ENCODE results near the gene MBD3. TPM values are rescaled to one million over a fixed set of nuclear protein-coding genes. Genes with fewer than 3 reads are reported as not detected.

The MBD3 gene
- total and polyA plus RNA-seq, 2 of the 4 experiments (the other 2 are of a cell fraction) = 42.5 to 66.3 TPM

DNA sequence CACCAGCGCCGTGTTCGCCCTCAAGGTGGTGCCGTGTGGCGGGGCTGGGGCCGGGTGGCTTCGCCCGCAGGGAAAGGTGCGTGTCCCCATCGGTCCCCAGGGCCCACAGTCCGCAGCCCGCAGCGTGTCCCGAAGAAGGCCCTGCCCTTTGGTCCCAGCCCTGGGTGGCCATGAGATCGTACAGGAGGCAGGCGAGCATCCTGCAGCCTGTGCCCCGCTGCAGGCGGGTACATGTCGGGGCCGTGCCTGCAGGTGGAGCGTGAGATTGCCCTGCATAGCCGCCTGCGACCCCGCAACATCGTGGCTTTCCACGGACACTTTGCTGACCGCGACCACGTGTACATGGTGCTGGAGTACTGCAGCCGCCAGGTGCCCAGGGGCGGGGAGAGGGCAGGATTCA lies 67.3 kb downstream of the MBD3 start:
- H3K4me1 ChIP-seq (ENCODE audit: control insufficient read depth, insufficient read depth, low read length) = no peaks in the 10 kb centered on the region; the same call in 1 of the 2 replicates
- H3K9me3 ChIP-seq (ENCODE audit: control insufficient read depth, insufficient read depth, low read length) = no peaks in the 10 kb centered on the region
- no peak overlapping the region for H3K56ac ChIP-seq (ENCODE audit: extremely low read depth, insufficient read depth, low read length)
- no peak overlapping the region for H3K14ac ChIP-seq (replicated peaks; ENCODE audit: low read depth, low read length)
- CTCF ChIA-PET = no interaction called here
- H4K20me1 ChIP-seq (ENCODE audit: insufficient read depth, low read length) = peaks cover 7% of the 10 kb centered on the region; the same call in 1 of the 2 replicates
- no peak for DNase-seq
- no peak overlapping the region for H3K27ac ChIP-seq (ENCODE audit: insufficient read depth, low read length)
- ATAC-seq (ENCODE audit: low read depth) = no peak
- dilution Hi-C loops (cut with HindIII; ENCODE audit: low sequenced_read_pairs, unreplicated experiment) (no loop called here), in situ Hi-C loops (cut with MboI; ENCODE audit: low sequenced_read_pairs) (loop anchor here (25.0 kb wide), 1 partner anchor 262 kb away; no protein-coding TSS in a partner anchor), intact Hi-C loops (cut with micrococcal nuclease) (no loop called here)
- POLR2A ChIA-PET (ENCODE audit: unreplicated experiment) = no interaction called here
- H2BK15ac ChIP-seq (ENCODE audit: low read depth, low read length) = no peak overlapping the region
- H2BK20ac ChIP-seq (ENCODE audit: low read depth, low read length) = no peak overlapping the region
- H3K79me1 ChIP-seq (ENCODE audit: low read depth in 1 of 2, low read length in 2 of 2) = no peaks in the 10 kb centered on the region
- BruUV-seq (replicated peaks) = no TSS peak
- no peaks in the 10 kb centered on the region for H3K36me3 ChIP-seq (ENCODE audit: control insufficient read depth, insufficient read depth, low read length)
- H2AK9ac ChIP-seq (replicated peaks; ENCODE audit: low read depth, low read length, poor library complexity) = no peak overlapping the region
- H3K4me3 ChIP-seq (ENCODE audit: insufficient read depth, low read depth, low read length) = no peak overlapping the region
- no peak overlapping the region for H3K9ac ChIP-seq (ENCODE audit: low read depth, low read length)
- H3K9me1 ChIP-seq (ENCODE audit: insufficient read depth, low read length) = peaks cover 4% of the 10 kb centered on the region; the same call in 1 of the 2 replicates
- no peak overlapping the region for H3K23ac ChIP-seq (ENCODE audit: low read depth, low read length)
- H3K4ac ChIP-seq (ENCODE audit: low read depth, low read length) = no peak overlapping the region
- no peak overlapping the region for H4K8ac ChIP-seq (ENCODE audit: low read depth in 2 of 2, low read length in 2 of 2)
- no peak overlapping the region for H2AK5ac ChIP-seq (ENCODE audit: low read depth, low read length)
- H4K91ac ChIP-seq (ENCODE audit: insufficient read depth, low read depth, low read length) = no peak overlapping the region
- WGBS, 2 experiments (ENCODE audit: extremely low coverage in 2 of 2, insufficient read length in 1 of 2) = 69% methylated on average over 26 of the region's 31 CpGs; no CpG with 5 or more reads in 1 of the 2 experiments
- H3K18ac ChIP-seq (ENCODE audit: low read depth, low read length) = no peak overlapping the region
- peaks cover 38% of the 10 kb centered on the region for H3K27me3 ChIP-seq (ENCODE audit: control insufficient read depth, insufficient read depth, low read length)
- no peak for TF ChIP-seq NFE2L2 (IDR thresholded peaks at IDR 0.05; ENCODE audit: low read depth, low read length)
- TF ChIP-seq MAZ (IDR thresholded peaks at IDR 0.05; ENCODE audit: borderline replicate concordance, low read depth, low read length) = no peak
- TF ChIP-seq MAFK (IDR thresholded peaks at IDR 0.05; ENCODE audit: low read depth, low read length) = no peak
- TF ChIP-seq MXI1 (IDR thresholded peaks at IDR 0.05; ENCODE audit: borderline replicate concordance, low read depth, low read length) = no peak
- TF ChIP-seq, protein P1, sequence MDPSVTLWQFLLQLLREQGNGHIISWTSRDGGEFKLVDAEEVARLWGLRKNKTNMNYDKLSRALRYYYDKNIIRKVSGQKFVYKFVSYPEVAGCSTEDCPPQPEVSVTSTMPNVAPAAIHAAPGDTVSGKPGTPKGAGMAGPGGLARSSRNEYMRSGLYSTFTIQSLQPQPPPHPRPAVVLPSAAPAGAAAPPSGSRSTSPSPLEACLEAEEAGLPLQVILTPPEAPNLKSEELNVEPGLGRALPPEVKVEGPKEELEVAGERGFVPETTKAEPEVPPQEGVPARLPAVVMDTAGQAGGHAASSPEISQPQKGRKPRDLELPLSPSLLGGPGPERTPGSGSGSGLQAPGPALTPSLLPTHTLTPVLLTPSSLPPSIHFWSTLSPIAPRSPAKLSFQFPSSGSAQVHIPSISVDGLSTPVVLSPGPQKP (IDR thresholded peaks at IDR 0.05; ENCODE audit: borderline replicate concordance, low read depth, low read length) = no peak
- TF ChIP-seq, protein P2, sequence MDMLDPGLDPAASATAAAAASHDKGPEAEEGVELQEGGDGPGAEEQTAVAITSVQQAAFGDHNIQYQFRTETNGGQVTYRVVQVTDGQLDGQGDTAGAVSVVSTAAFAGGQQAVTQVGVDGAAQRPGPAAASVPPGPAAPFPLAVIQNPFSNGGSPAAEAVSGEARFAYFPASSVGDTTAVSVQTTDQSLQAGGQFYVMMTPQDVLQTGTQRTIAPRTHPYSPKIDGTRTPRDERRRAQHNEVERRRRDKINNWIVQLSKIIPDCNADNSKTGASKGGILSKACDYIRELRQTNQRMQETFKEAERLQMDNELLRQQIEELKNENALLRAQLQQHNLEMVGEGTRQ (IDR thresholded peaks at IDR 0.05; ENCODE audit: low read depth, low read length) = no peak
- no peak for TF ChIP-seq CEBPB (IDR thresholded peaks at IDR 0.05; ENCODE audit: low read depth, low read length)
- TF ChIP-seq RFX5 (IDR thresholded peaks at IDR 0.05; ENCODE audit: low read depth, low read length) = no peak
- no peak overlapping the region for H2AFZ ChIP-seq (replicated peaks; ENCODE audit: low read length, poor library complexity)
- H2BK120ac ChIP-seq (ENCODE audit: low read depth, low read length) = no peak overlapping the region
- no peak overlapping the region for H4K5ac ChIP-seq (ENCODE audit: low read depth, low read length)
- H3K4me2 ChIP-seq (ENCODE audit: low read depth, low read length) = no peak overlapping the region
- H2BK5ac ChIP-seq (ENCODE audit: low read depth, low read length, poor library complexity, severe bottlenecking) = no peak overlapping the region
